ENCODE data around the gene OR52B4. TPM values are rescaled to one million over a fixed set of nuclear protein-coding genes. Genes with fewer than 3 reads are reported as not detected.
"Not testable (repeated sequence)": the region's sequence is repeated elsewhere in the genome, so short reads cannot be mapped to it uniquely, and the experiment has no call there.

Gene OR52B4
- total and polyA plus RNA-seq, 4 experiments from 2014 or later: not detected

DNA sequence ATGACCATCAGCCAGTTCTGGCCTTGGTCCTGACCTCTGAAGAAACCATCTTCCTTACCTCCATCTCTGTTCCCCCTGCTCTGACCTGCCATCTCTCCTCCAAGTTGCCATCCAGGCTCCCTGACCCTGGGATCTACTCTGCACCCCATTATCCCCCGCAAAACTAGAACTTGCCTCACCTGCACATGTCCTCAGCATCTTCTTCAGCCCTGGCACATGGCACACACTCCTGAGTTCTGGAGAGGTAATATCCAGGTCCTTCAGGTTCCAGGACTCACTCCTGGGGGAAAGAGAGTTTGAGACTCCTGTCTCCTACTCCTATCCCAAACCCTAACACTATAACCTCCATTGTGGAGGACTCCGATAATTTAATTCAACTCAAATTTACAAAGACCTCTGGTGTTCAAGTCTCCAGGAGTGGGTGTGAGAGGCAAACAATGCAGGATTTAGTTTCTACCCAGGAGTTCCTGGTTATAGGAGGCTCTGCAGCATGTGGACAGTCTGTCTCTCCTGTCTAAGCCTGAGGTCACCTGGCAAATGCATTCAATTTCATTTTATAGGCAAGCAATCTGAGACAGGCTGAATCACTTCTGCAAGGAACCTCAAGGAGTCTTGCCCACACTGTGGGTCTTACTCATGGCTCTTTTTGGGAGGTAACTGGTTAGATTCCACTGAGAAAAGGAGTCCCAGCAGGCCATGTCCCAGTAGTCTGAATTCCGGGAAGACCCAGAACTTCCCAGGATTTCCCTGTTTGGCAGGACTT lies 18.0 kb upstream of the OR52B4 start:
- ChIA-PET POLR2A (ENCODE audit: partially characterized antibody) (no interaction called here), CTCF (ENCODE audit: partially characterized antibody) (no interaction called here)
- no peak overlapping the region for H3K4me3 Mint-ChIP-seq
- peaks cover 59% of the 10 kb centered on the region for H3K36me3 ChIP-seq (ENCODE audit: insufficient read depth, low read length)
- H3K27me3 Mint-ChIP-seq: no peaks in the 10 kb centered on the region
- no peaks in the 10 kb centered on the region for H3K9me3 Mint-ChIP-seq
- intact Hi-C loops (cut with micrococcal nuclease): no loop called here
- no peak overlapping the region for H3K27ac ChIP-seq (ENCODE audit: low read depth, low read length)
- H3K4me1 Mint-ChIP-seq: peaks cover 9 to 23% (median 13%) of the 10 kb centered on the region in 4 donors
- H3K27me3 ChIP-seq (ENCODE audit: insufficient read depth, low read length): no peaks in the 10 kb centered on the region
- peaks cover 66 to 81% of the 10 kb centered on the region in 2 donors for H3K36me3 Mint-ChIP-seq
- no peaks in the 10 kb centered on the region for H3K9me3 ChIP-seq (ENCODE audit: control insufficient read depth in 1 of 2, low read length in 2 of 2)
- no peak overlapping the region for H3K4me3 ChIP-seq (ENCODE audit: low read length in 2 of 2)
- peak overlapping the region in 3 of 7 donors; percentile 35 to 76 (median 73) for H3K27ac Mint-ChIP-seq
- no peak for DNase-seq
- peaks cover 9% of the 10 kb centered on the region for H3K4me1 ChIP-seq (ENCODE audit: insufficient read depth, low read length)

- H3K27ac Mint-ChIP-seq: no peak overlapping the region
- H3K27me3 Mint-ChIP-seq: no peaks in the 10 kb centered on the region
- H3K4me3 ChIP-seq (ENCODE audit: low read length in 2 of 2): no peak overlapping the region
- intact Hi-C loops (cut with micrococcal nuclease): no loop called here
- H3K4me1 Mint-ChIP-seq: peaks cover 0 to 1% (median 0%) of the 10 kb centered on the region in 4 donors
- POLR2A ChIA-PET (ENCODE audit: partially characterized antibody): no interaction called here
- no peaks in the 10 kb centered on the region for H3K9me3 Mint-ChIP-seq
- H3K4me3 Mint-ChIP-seq: no peak overlapping the region
- DNase-seq: no peak
- no peaks in the 10 kb centered on the region for H3K27me3 ChIP-seq (ENCODE audit: insufficient read depth, low read length)
- no peak overlapping the region for H3K27ac ChIP-seq (ENCODE audit: low read depth, low read length)
- H3K9me3 ChIP-seq (ENCODE audit: control insufficient read depth in 1 of 2, low read length in 2 of 2): no peaks in the 10 kb centered on the region
- CTCF ChIA-PET (ENCODE audit: partially characterized antibody): no interaction called here
- peaks cover 30% of the 10 kb centered on the region for H3K36me3 ChIP-seq (ENCODE audit: insufficient read depth, low read length)
- peaks cover 40 to 41% of the 10 kb centered on the region in 2 donors for H3K36me3 Mint-ChIP-seq
- H3K4me1 ChIP-seq (ENCODE audit: insufficient read depth, low read length): no peaks in the 10 kb centered on the region
These were observed 13.7 kb upstream of the OR52B4 start for GRCh38 chr11:4381901-4382300.

DNA sequence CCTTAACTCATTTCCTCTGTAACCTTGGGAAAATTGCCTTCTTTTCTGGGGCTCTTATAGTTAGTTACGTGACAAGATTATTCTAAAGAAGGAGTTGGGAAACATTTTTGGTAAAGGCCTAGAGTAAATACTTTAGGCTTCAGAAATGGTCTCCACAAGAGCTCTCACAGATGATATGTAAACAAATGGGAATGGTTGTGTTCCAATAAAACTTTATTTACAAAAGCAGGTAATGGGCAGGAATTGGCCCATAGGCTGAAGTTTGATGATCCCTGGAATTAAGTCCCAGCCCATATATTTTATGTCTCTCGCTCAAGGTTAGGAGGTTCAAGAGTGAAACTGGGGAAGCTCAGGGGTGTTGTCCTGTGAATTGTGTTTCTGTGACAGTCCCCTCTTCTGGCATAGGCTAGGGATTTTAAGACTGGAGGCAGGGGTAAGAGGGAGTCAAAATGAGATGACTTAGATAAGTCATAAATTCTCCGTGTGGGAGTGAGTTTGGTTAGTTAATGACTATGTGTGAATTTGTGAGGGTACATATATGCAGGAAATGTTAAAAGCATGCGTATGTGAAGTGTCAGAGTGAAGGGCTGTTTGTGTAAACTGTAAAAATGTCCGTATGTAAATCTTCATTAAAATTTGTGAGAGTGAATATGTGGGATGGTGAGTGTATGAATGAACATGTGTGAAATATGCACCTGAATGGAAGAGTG lies 7.4 kb upstream of the OR52B4 start:
- CTCF ChIA-PET (ENCODE audit: partially characterized antibody): no interaction called here

DNA sequence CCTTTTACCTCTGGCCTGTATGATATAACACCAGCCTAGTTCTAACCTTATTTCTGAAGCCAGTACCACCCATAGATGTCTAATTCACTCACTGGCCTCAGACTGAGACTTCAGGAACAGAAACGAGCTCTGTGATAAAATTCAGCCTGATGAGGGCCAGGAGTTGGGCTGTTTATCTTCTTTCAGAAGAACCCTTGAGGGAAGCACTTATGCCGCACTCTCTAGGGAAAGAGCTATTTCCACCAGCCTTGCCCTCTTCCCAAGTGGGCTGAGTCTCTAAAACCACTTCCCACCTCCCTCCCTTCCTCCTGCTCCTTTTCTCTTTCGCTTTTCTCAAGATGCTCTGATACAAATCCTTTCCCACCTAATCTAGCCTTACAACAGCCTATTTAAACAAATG lies 2.0 kb upstream of the OR52B4 start:
- ChIA-PET POLR2A (ENCODE audit: partially characterized antibody) (no interaction called here), CTCF (ENCODE audit: partially characterized antibody) (no interaction called here)
- H3K9me3 ChIP-seq (ENCODE audit: control insufficient read depth in 1 of 2, low read length in 2 of 2): no peaks in the 10 kb centered on the region
- intact Hi-C loops (cut with micrococcal nuclease): no loop called here
- H3K36me3 Mint-ChIP-seq: no peaks in the 10 kb centered on the region
- no peaks in the 10 kb centered on the region for H3K4me1 ChIP-seq (ENCODE audit: insufficient read depth, low read length)
- no peaks in the 10 kb centered on the region for H3K27me3 ChIP-seq (ENCODE audit: insufficient read depth, low read length)
- peaks cover 0 to 2% (median 0%) of the 10 kb centered on the region in 8 donors for H3K9me3 Mint-ChIP-seq
- no peak overlapping the region for H3K4me3 ChIP-seq (ENCODE audit: low read length in 2 of 2)
- H3K4me1 Mint-ChIP-seq: no peaks in the 10 kb centered on the region
- DNase-seq: no peak
- no peak overlapping the region for H3K27ac ChIP-seq (ENCODE audit: low read depth, low read length)
- H3K36me3 ChIP-seq (ENCODE audit: insufficient read depth, low read length): no peaks in the 10 kb centered on the region
- peaks cover 0 to 5% of the 10 kb centered on the region in 2 donors for H3K27me3 Mint-ChIP-seq
- H3K27ac Mint-ChIP-seq: no peak overlapping the region
- no peak overlapping the region for H3K4me3 Mint-ChIP-seq

More for the DNA sequence above, 7.4 kb upstream of the OR52B4 start:
- H3K9me3 Mint-ChIP-seq: peaks cover 0 to 2% (median 0%) of the 10 kb centered on the region in 8 donors
- no peak for DNase-seq
- H3K27me3 ChIP-seq (ENCODE audit: insufficient read depth, low read length): no peaks in the 10 kb centered on the region
- H3K27ac ChIP-seq (ENCODE audit: low read depth, low read length): no peak overlapping the region
- POLR2A ChIA-PET (ENCODE audit: partially characterized antibody): no interaction called here
- no peaks in the 10 kb centered on the region for H3K4me1 Mint-ChIP-seq
- no peak overlapping the region for H3K4me3 Mint-ChIP-seq
- no peaks in the 10 kb centered on the region for H3K4me1 ChIP-seq (ENCODE audit: insufficient read depth, low read length)
- no peaks in the 10 kb centered on the region for H3K36me3 ChIP-seq (ENCODE audit: insufficient read depth, low read length)
- intact Hi-C loops (cut with micrococcal nuclease): no loop called here
- H3K4me3 ChIP-seq (ENCODE audit: low read length in 2 of 2): no peak overlapping the region
- H3K9me3 ChIP-seq (ENCODE audit: control insufficient read depth in 1 of 2, low read length in 2 of 2): no peaks in the 10 kb centered on the region
- H3K27ac Mint-ChIP-seq: no peak overlapping the region
- no peaks in the 10 kb centered on the region for H3K36me3 Mint-ChIP-seq
- H3K27me3 Mint-ChIP-seq: peaks cover 0 to 5% of the 10 kb centered on the region in 2 donors

DNA sequence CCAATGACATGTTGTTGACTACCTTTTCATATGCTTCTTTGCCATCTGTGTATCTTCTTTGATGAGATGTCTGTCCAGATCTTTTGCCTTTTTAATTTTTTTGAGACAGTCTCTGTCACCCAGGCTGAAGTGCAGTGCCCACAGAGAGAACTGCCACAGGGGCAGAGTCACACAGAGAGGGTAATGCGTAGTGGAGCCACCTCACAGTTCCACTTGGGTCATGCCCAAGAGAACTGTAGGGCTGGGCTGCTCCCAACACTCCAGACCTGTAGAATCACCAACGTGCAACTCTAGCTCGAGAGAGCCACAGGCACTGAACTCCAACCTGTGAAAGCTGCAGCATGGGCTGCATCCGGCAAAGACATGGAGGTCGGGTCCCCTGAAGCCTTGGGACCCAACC lies 20.0 kb downstream of the OR52B4 start:
- H3K9me3 Mint-ChIP-seq; DNase-seq; H3K27me3 ChIP-seq (ENCODE audit: insufficient read depth, low read length); H3K4me1 ChIP-seq (ENCODE audit: insufficient read depth, low read length); POLR2A ChIA-PET (ENCODE audit: partially characterized antibody); H3K36me3 Mint-ChIP-seq; H3K36me3 ChIP-seq (ENCODE audit: insufficient read depth, low read length); H3K9me3 ChIP-seq (ENCODE audit: control insufficient read depth in 1 of 2, low read length in 2 of 2); H3K4me1 Mint-ChIP-seq; H3K27me3 Mint-ChIP-seq; H3K4me3 Mint-ChIP-seq; H3K4me3 ChIP-seq (ENCODE audit: low read length in 2 of 2); intact Hi-C loops (cut with micrococcal nuclease); H3K27ac ChIP-seq (ENCODE audit: low read depth, low read length); H3K27ac Mint-ChIP-seq; CTCF ChIA-PET (ENCODE audit: partially characterized antibody): not testable (repeated sequence)

- H3K9me3 ChIP-seq (ENCODE audit: control insufficient read depth in 1 of 2, low read length in 2 of 2); H3K27ac Mint-ChIP-seq; H3K27ac ChIP-seq (ENCODE audit: low read depth, low read length); H3K9me3 Mint-ChIP-seq; POLR2A ChIA-PET (ENCODE audit: partially characterized antibody); H3K36me3 Mint-ChIP-seq; H3K27me3 Mint-ChIP-seq; H3K4me1 Mint-ChIP-seq; DNase-seq; H3K4me3 Mint-ChIP-seq; H3K4me1 ChIP-seq (ENCODE audit: insufficient read depth, low read length); H3K27me3 ChIP-seq (ENCODE audit: insufficient read depth, low read length); H3K4me3 ChIP-seq (ENCODE audit: low read length in 2 of 2); intact Hi-C loops (cut with micrococcal nuclease); H3K36me3 ChIP-seq (ENCODE audit: insufficient read depth, low read length); CTCF ChIA-PET (ENCODE audit: partially characterized antibody): not testable (repeated sequence)
These were observed 22.8 kb downstream of the OR52B4 start for GRCh38 chr11:4345366-4345765.

DNA sequence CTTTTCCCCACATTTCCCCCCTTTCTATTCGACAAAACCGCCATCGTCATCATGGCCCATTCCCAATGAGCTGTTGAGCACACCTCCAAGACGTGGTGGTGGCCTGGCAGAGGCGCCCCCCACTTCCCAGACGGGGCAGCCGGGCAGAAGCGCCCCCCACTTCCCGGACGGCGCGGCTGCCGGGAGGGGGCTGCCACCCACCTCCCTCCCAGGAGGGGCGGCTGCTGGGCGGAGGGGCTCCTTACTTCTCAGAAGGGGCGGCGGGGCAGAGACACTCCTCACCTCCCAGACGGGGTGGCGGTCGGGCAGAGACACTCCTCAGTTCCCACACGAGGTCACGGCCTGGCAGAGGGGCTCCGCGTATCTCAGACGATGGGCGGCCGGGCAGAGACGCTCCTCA lies 33.8 kb downstream of the OR52B4 start:
- intact Hi-C loops (cut with micrococcal nuclease); H3K27ac Mint-ChIP-seq; H3K9me3 Mint-ChIP-seq; POLR2A ChIA-PET (ENCODE audit: partially characterized antibody); H3K9me3 ChIP-seq (ENCODE audit: control insufficient read depth in 1 of 2, low read length in 2 of 2); H3K4me1 ChIP-seq (ENCODE audit: insufficient read depth, low read length); H3K4me3 ChIP-seq (ENCODE audit: low read length in 2 of 2); H3K27ac ChIP-seq (ENCODE audit: low read depth, low read length); H3K27me3 ChIP-seq (ENCODE audit: insufficient read depth, low read length); H3K36me3 Mint-ChIP-seq; H3K27me3 Mint-ChIP-seq; H3K4me1 Mint-ChIP-seq; CTCF ChIA-PET (ENCODE audit: partially characterized antibody); H3K4me3 Mint-ChIP-seq; DNase-seq; H3K36me3 ChIP-seq (ENCODE audit: insufficient read depth, low read length): not testable (repeated sequence)

All from CD4-positive, alpha-beta memory T cell (primary cell).